ENCODE data around the gene IGFLR1. TPM values are rescaled to one million over a fixed set of nuclear protein-coding genes. Genes with fewer than 3 reads are reported as not detected.

Gene IGFLR1
- total RNA-seq, 1 experiment from 2014 or later, result 4.9 TPM

- Histone ChIP-seq H3K9me3 (ENCODE audit: low read depth, low read length, poor library complexity, severe bottlenecking) (no peaks in the 10 kb centered on the region), H3K27ac (ENCODE audit: low read depth, low read length, poor library complexity, severe bottlenecking) (no peak overlapping the region), H3K27me3 (replicated peaks; ENCODE audit: insufficient read depth, low read depth, low read length, poor library complexity) (no peaks in the 10 kb centered on the region), H3K4me3 (ENCODE audit: low read depth, low read length, poor library complexity, severe bottlenecking) (no peak overlapping the region), H3K4me1 (ENCODE audit: insufficient read depth, low read length, poor library complexity, severe bottlenecking) (peaks cover 3% of the 10 kb centered on the region), H3K36me3 (ENCODE audit: insufficient read depth, low read length, poor library complexity, severe bottlenecking) (peaks cover 3% of the 10 kb centered on the region)
- no peak for TF ChIP-seq CTCF (conservative IDR thresholded peaks at IDR 0.05; ENCODE audit: low read depth, low read length)
- TF ChIP-seq EZH2 (IDR thresholded peaks at IDR 0.05; ENCODE audit: borderline replicate concordance, low read depth, low read length, poor library complexity, severe bottlenecking), result no peak
- CTCF ChIA-PET, result no interaction called here
- no peak for DNase-seq (ENCODE audit: low spot score)
- POLR2A ChIA-PET (ENCODE audit: low non-redundant PET), result no interaction called here
- BruUV-seq (replicated peaks), result no TSS peak
- intact Hi-C loops (cut with micrococcal nuclease; ENCODE audit: unreplicated experiment), result loop anchor here (10.0 kb wide), 1 partner anchor 191 kb away; the partner anchor contains the start of gene LRFN3
Measured at GRCh38 chr19:35743640-35744429, 1.6 kb upstream of the IGFLR1 start.

GRCh38 chr19:35741203-35741515 is 1.1 kb downstream of the IGFLR1 start:
- H3K9me3 ChIP-seq (ENCODE audit: low read depth, low read length, poor library complexity, severe bottlenecking), result no peaks in the 10 kb centered on the region
- H3K4me1 ChIP-seq (ENCODE audit: insufficient read depth, low read length, poor library complexity, severe bottlenecking), result peaks cover 3% of the 10 kb centered on the region
- H3K4me3 ChIP-seq (ENCODE audit: low read depth, low read length, poor library complexity, severe bottlenecking), result peak overlapping the region; percentile 65
- H3K36me3 ChIP-seq (ENCODE audit: insufficient read depth, low read length, poor library complexity, severe bottlenecking), result peaks cover 26% of the 10 kb centered on the region
- POLR2A ChIA-PET (ENCODE audit: low non-redundant PET), result no interaction called here
- BruUV-seq (replicated peaks), result no TSS peak
- intact Hi-C loops (cut with micrococcal nuclease; ENCODE audit: unreplicated experiment), result loop anchor here (10.0 kb wide), 1 partner anchor 194 kb away; the partner anchor contains the start of gene LRFN3
- no peak for TF ChIP-seq EZH2 (IDR thresholded peaks at IDR 0.05; ENCODE audit: borderline replicate concordance, low read depth, low read length, poor library complexity, severe bottlenecking)
- no peak for TF ChIP-seq CTCF (conservative IDR thresholded peaks at IDR 0.05; ENCODE audit: low read depth, low read length)
- H3K27ac ChIP-seq (ENCODE audit: low read depth, low read length, poor library complexity, severe bottlenecking), result peak overlapping the region; percentile 77
- CTCF ChIA-PET, result interaction anchor here (1.2 kb wide), 1 partner anchor 46 kb away, joined by 14 read pairs; no protein-coding TSS in a partner anchor
- no peak for DNase-seq (ENCODE audit: low spot score)
- H3K27me3 ChIP-seq (replicated peaks; ENCODE audit: insufficient read depth, low read depth, low read length, poor library complexity), result no peaks in the 10 kb centered on the region

- H3K4me1 ChIP-seq (ENCODE audit: insufficient read depth, low read length, poor library complexity, severe bottlenecking), result peaks cover 3% of the 10 kb centered on the region
- H3K27ac ChIP-seq (ENCODE audit: low read depth, low read length, poor library complexity, severe bottlenecking), result peak overlapping the region; percentile 77
- ChIA-PET POLR2A (ENCODE audit: low non-redundant PET) (interaction anchor here (0.5 to 0.6 kb wide), 2 partner anchors 63 to 97 kb away, joined by 4 to 9 read pairs; no protein-coding TSS in a partner anchor), CTCF (interaction anchor here (1.2 kb wide), 1 partner anchor 45 kb away, joined by 14 read pairs; no protein-coding TSS in a partner anchor)
- H3K27me3 ChIP-seq (replicated peaks; ENCODE audit: insufficient read depth, low read depth, low read length, poor library complexity), result no peaks in the 10 kb centered on the region
- BruUV-seq (replicated peaks), result no TSS peak
- peak overlapping the region; percentile 65 for H3K4me3 ChIP-seq (ENCODE audit: low read depth, low read length, poor library complexity, severe bottlenecking)
- intact Hi-C loops (cut with micrococcal nuclease; ENCODE audit: unreplicated experiment), result loop anchor here (10.0 kb wide), 1 partner anchor 194 kb away; the partner anchor contains the start of gene LRFN3
- DNase-seq (ENCODE audit: low spot score), result peak; percentile 99
- H3K9me3 ChIP-seq (ENCODE audit: low read depth, low read length, poor library complexity, severe bottlenecking), result no peaks in the 10 kb centered on the region
- TF ChIP-seq CTCF (conservative IDR thresholded peaks at IDR 0.05; ENCODE audit: low read depth, low read length), result peak; percentile 38; the same call in 1 of the 2 replicates
- TF ChIP-seq EZH2 (IDR thresholded peaks at IDR 0.05; ENCODE audit: borderline replicate concordance, low read depth, low read length, poor library complexity, severe bottlenecking), result no peak
- peaks cover 26% of the 10 kb centered on the region for H3K36me3 ChIP-seq (ENCODE audit: insufficient read depth, low read length, poor library complexity, severe bottlenecking)
Measured at GRCh38 chr19:35740423-35741202, 1.6 kb downstream of the IGFLR1 start.
